Measurements from ENCODE around the gene KIRREL3. TPM values are rescaled to one million over a fixed set of nuclear protein-coding genes. Genes with fewer than 3 reads are reported as not detected.

The KIRREL3 gene
- total RNA-seq, 5 donors from 2014 or later (not counting 1 experiment from before 2014, with no cell fraction given): not detected

- no peak overlapping the region for H3K27ac ChIP-seq (ENCODE audit: low read length)
- CTCF ChIA-PET: interaction anchor here in 1 of 2 donors (1.5 kb wide), 1 partner anchor 9 kb away, joined by 4 read pairs; no protein-coding TSS in a partner anchor
- H3K27me3 ChIP-seq (replicated peaks in 1 of 2; ENCODE audit: control insufficient read depth in 2 of 2, extremely low read depth in 1 of 2, insufficient read depth in 2 of 2, low read length in 1 of 2): peaks cover 0 to 13% of the 10 kb centered on the region in 2 experiments
- Mint-ChIP-seq H3K9me3 (no peaks in the 10 kb centered on the region), H3K27me3 (no peaks in the 10 kb centered on the region), H3K4me1 (no peaks in the 10 kb centered on the region), H3K27ac (no peak overlapping the region), H3K4me3 (no peak overlapping the region), H3K36me3 (no peaks in the 10 kb centered on the region)
- no peaks in the 10 kb centered on the region for H3K4me1 ChIP-seq (ENCODE audit: control insufficient read depth in 1 of 2, extremely low read depth in 1 of 2, insufficient read depth in 2 of 2, low read length in 2 of 2)
- H3K4me3 ChIP-seq (ENCODE audit: control insufficient read depth in 1 of 2, extremely low read depth in 1 of 2, low read length in 1 of 2): no peak overlapping the region
- no peak for ATAC-seq (replicated peaks in 1 of 4)
- H3K36me3 ChIP-seq (ENCODE audit: control insufficient read depth in 2 of 2, extremely low read depth in 1 of 2, insufficient read depth in 1 of 2, low read length in 1 of 2): no peaks in the 10 kb centered on the region
- no peak for DNase-seq
- H3K9me3 ChIP-seq: no peaks in the 10 kb centered on the region
- POLR2A ChIA-PET: no interaction called here
- 82% methylated on average over 3 of the region's 6 CpGs for WGBS (ENCODE audit: insufficient coverage)
These were observed 568.0 kb downstream of the KIRREL3 start for GRCh38 chr11:126432525-126432924.

GRCh38 chr11:126432065-126432461 lies 568.5 kb downstream of the KIRREL3 start:
- CTCF ChIA-PET: interaction anchor here in 1 of 2 donors (0.7 to 1.5 kb wide), 2 partner anchors 9 to 497 kb away, joined by 3 to 4 read pairs; no protein-coding TSS in a partner anchor
- Mint-ChIP-seq H3K9me3 (no peaks in the 10 kb centered on the region), H3K27me3 (no peaks in the 10 kb centered on the region), H3K36me3 (no peaks in the 10 kb centered on the region), H3K4me3 (no peak overlapping the region), H3K27ac (no peak overlapping the region), H3K4me1 (peaks cover 0 to 3% (median 2%) of the 10 kb centered on the region in 3 donors)
- ATAC-seq (replicated peaks in 1 of 4): peak in 1 of 4 experiments; percentile 16
- peaks cover 0 to 13% of the 10 kb centered on the region in 2 experiments for H3K27me3 ChIP-seq (replicated peaks in 1 of 2; ENCODE audit: control insufficient read depth in 2 of 2, extremely low read depth in 1 of 2, insufficient read depth in 2 of 2, low read length in 1 of 2)
- H3K4me3 ChIP-seq (ENCODE audit: control insufficient read depth in 1 of 2, extremely low read depth in 1 of 2, low read length in 1 of 2): no peak overlapping the region
- no peak for DNase-seq
- no peak overlapping the region for H3K27ac ChIP-seq (ENCODE audit: low read length)
- no peaks in the 10 kb centered on the region for H3K36me3 ChIP-seq (ENCODE audit: control insufficient read depth in 2 of 2, extremely low read depth in 1 of 2, insufficient read depth in 1 of 2, low read length in 1 of 2)
- H3K4me1 ChIP-seq (ENCODE audit: control insufficient read depth in 1 of 2, extremely low read depth in 1 of 2, insufficient read depth in 2 of 2, low read length in 2 of 2): no peaks in the 10 kb centered on the region
- H3K9me3 ChIP-seq: no peaks in the 10 kb centered on the region
- POLR2A ChIA-PET: no interaction called here
- 76% methylated on average over 2 of the region's 3 CpGs for whole genome bisulfite sequencing (ENCODE audit: insufficient coverage)

GRCh38 chr11:126431401-126432064 lies 569.0 kb downstream of the KIRREL3 start:
- WGBS (ENCODE audit: insufficient coverage): 92% methylated on average over 19 of the region's 23 CpGs
- H3K4me3 ChIP-seq (ENCODE audit: control insufficient read depth in 1 of 2, extremely low read depth in 1 of 2, low read length in 1 of 2): no peak overlapping the region
- H3K36me3 ChIP-seq (ENCODE audit: control insufficient read depth in 2 of 2, extremely low read depth in 1 of 2, insufficient read depth in 1 of 2, low read length in 1 of 2): no peaks in the 10 kb centered on the region
- Mint-ChIP-seq H3K4me1 (peaks cover 0 to 5% (median 2%) of the 10 kb centered on the region in 3 donors), H3K36me3 (no peaks in the 10 kb centered on the region), H3K27me3 (no peaks in the 10 kb centered on the region), H3K27ac (no peak overlapping the region), H3K9me3 (no peaks in the 10 kb centered on the region), H3K4me3 (no peak overlapping the region)
- peaks cover 0 to 13% of the 10 kb centered on the region in 2 experiments for H3K27me3 ChIP-seq (replicated peaks in 1 of 2; ENCODE audit: control insufficient read depth in 2 of 2, extremely low read depth in 1 of 2, insufficient read depth in 2 of 2, low read length in 1 of 2)
- DNase-seq: no peak
- ATAC-seq (replicated peaks in 1 of 4): no peak
- CTCF ChIA-PET: interaction anchor here in 1 of 2 donors (0.7 to 1.5 kb wide), 2 partner anchors 10 to 498 kb away, joined by 3 to 4 read pairs; no protein-coding TSS in a partner anchor
- H3K9me3 ChIP-seq: no peaks in the 10 kb centered on the region
- POLR2A ChIA-PET: no interaction called here
- no peak overlapping the region for H3K27ac ChIP-seq (ENCODE audit: low read length)
- H3K4me1 ChIP-seq (ENCODE audit: control insufficient read depth in 1 of 2, extremely low read depth in 1 of 2, insufficient read depth in 2 of 2, low read length in 2 of 2): no peaks in the 10 kb centered on the region

- Histone ChIP-seq H3K27me3 (replicated peaks in 1 of 2; ENCODE audit: control insufficient read depth in 2 of 2, extremely low read depth in 1 of 2, insufficient read depth in 2 of 2, low read length in 1 of 2) (peaks cover 0 to 13% of the 10 kb centered on the region in 2 experiments), H3K9me3 (no peaks in the 10 kb centered on the region), H3K4me1 (ENCODE audit: control insufficient read depth in 1 of 2, extremely low read depth in 1 of 2, insufficient read depth in 2 of 2, low read length in 2 of 2) (no peaks in the 10 kb centered on the region), H3K4me3 (ENCODE audit: control insufficient read depth in 1 of 2, extremely low read depth in 1 of 2, low read length in 1 of 2) (no peak overlapping the region), H3K36me3 (ENCODE audit: control insufficient read depth in 2 of 2, extremely low read depth in 1 of 2, insufficient read depth in 1 of 2, low read length in 1 of 2) (no peaks in the 10 kb centered on the region), H3K27ac (ENCODE audit: low read length) (no peak overlapping the region)
- Mint-ChIP-seq H3K36me3 (no peaks in the 10 kb centered on the region), H3K27me3 (no peaks in the 10 kb centered on the region), H3K9me3 (no peaks in the 10 kb centered on the region), H3K4me1 (peaks cover 0 to 5% (median 2%) of the 10 kb centered on the region in 3 donors), H3K27ac (no peak overlapping the region), H3K4me3 (no peak overlapping the region)
- POLR2A ChIA-PET: no interaction called here
- DNase-seq (no peak), ATAC-seq (replicated peaks in 1 of 4) (no peak)
- CTCF ChIA-PET: no interaction called here
- 94% methylated on average over 5 of the region's 10 CpGs for WGBS (ENCODE audit: insufficient coverage)
These were observed 569.8 kb downstream of the KIRREL3 start for GRCh38 chr11:126430581-126431335.

GRCh38 chr11:126426820-126427749 lies 573.5 kb downstream of the KIRREL3 start:
- ChIA-PET CTCF (interaction anchor here in 1 of 2 donors (0.5 kb wide), 1 partner anchor 107 kb away, joined by 4 read pairs; no protein-coding TSS in a partner anchor), POLR2A (no interaction called here)
- peak overlapping the region in 1 of 2 donors; percentile 13 for H3K27ac Mint-ChIP-seq
- no peaks in the 10 kb centered on the region for H3K36me3 ChIP-seq (ENCODE audit: control insufficient read depth in 2 of 2, extremely low read depth in 1 of 2, insufficient read depth in 1 of 2, low read length in 1 of 2)
- 81% methylated on average over 8 of the region's 14 CpGs for WGBS (ENCODE audit: insufficient coverage)
- H3K9me3 ChIP-seq: no peaks in the 10 kb centered on the region
- no peaks in the 10 kb centered on the region for H3K36me3 Mint-ChIP-seq
- peaks cover 0 to 2% of the 10 kb centered on the region in 2 donors for H3K27me3 Mint-ChIP-seq
- H3K9me3 Mint-ChIP-seq: no peaks in the 10 kb centered on the region
- H3K4me1 ChIP-seq (ENCODE audit: control insufficient read depth in 1 of 2, extremely low read depth in 1 of 2, insufficient read depth in 2 of 2, low read length in 2 of 2): no peaks in the 10 kb centered on the region
- DNase-seq (no peak), ATAC-seq (replicated peaks in 1 of 4) (no peak)
- H3K27ac ChIP-seq (ENCODE audit: low read length): no peak overlapping the region
- peaks cover 0 to 5% (median 2%) of the 10 kb centered on the region in 3 donors for H3K4me1 Mint-ChIP-seq
- no peak overlapping the region for H3K4me3 ChIP-seq (ENCODE audit: control insufficient read depth in 1 of 2, extremely low read depth in 1 of 2, low read length in 1 of 2)
- H3K4me3 Mint-ChIP-seq: no peak overlapping the region
- H3K27me3 ChIP-seq (replicated peaks in 1 of 2; ENCODE audit: control insufficient read depth in 2 of 2, extremely low read depth in 1 of 2, insufficient read depth in 2 of 2, low read length in 1 of 2): peaks cover 0 to 19% of the 10 kb centered on the region in 2 experiments

- Mint-ChIP-seq H3K36me3 (no peaks in the 10 kb centered on the region), H3K4me3 (no peak overlapping the region), H3K27ac (no peak overlapping the region), H3K9me3 (no peaks in the 10 kb centered on the region), H3K4me1 (peaks cover 0 to 5% (median 2%) of the 10 kb centered on the region in 3 donors), H3K27me3 (peaks cover 3% of the 10 kb centered on the region in 2 donors)
- Histone ChIP-seq H3K4me1 (ENCODE audit: control insufficient read depth in 1 of 2, extremely low read depth in 1 of 2, insufficient read depth in 2 of 2, low read length in 2 of 2) (no peaks in the 10 kb centered on the region), H3K27ac (ENCODE audit: low read length) (no peak overlapping the region), H3K4me3 (ENCODE audit: control insufficient read depth in 1 of 2, extremely low read depth in 1 of 2, low read length in 1 of 2) (no peak overlapping the region), H3K36me3 (ENCODE audit: control insufficient read depth in 2 of 2, extremely low read depth in 1 of 2, insufficient read depth in 1 of 2, low read length in 1 of 2) (no peaks in the 10 kb centered on the region), H3K9me3 (no peaks in the 10 kb centered on the region), H3K27me3 (replicated peaks in 1 of 2; ENCODE audit: control insufficient read depth in 2 of 2, extremely low read depth in 1 of 2, insufficient read depth in 2 of 2, low read length in 1 of 2) (peaks cover 0 to 15% of the 10 kb centered on the region in 2 experiments)
- no peak for DNase-seq
- CTCF ChIA-PET: interaction anchor here in 1 of 2 donors (0.5 kb wide), 1 partner anchor 106 kb away, joined by 4 read pairs; no protein-coding TSS in a partner anchor
- no peak for ATAC-seq (replicated peaks in 1 of 4)
- POLR2A ChIA-PET: no interaction called here
- 100% methylated on average over 1 of the region's 3 CpGs for WGBS (ENCODE audit: insufficient coverage)
These were observed 574.5 kb downstream of the KIRREL3 start for GRCh38 chr11:126426106-126426505.
